Kasumi-1 (cell line): ENCODE data around the gene EML4.
"Not testable (repeated sequence)": the region's sequence is repeated elsewhere in the genome, so short reads cannot be mapped to it uniquely, and the experiment has no call there.

Source experiments
- DNase-seq, 2 experiments: peaks; one replicate each; lab custom pipeline; 2025; lab: John Stamatoyannopoulos, UW

The EML4 gene, protein sequence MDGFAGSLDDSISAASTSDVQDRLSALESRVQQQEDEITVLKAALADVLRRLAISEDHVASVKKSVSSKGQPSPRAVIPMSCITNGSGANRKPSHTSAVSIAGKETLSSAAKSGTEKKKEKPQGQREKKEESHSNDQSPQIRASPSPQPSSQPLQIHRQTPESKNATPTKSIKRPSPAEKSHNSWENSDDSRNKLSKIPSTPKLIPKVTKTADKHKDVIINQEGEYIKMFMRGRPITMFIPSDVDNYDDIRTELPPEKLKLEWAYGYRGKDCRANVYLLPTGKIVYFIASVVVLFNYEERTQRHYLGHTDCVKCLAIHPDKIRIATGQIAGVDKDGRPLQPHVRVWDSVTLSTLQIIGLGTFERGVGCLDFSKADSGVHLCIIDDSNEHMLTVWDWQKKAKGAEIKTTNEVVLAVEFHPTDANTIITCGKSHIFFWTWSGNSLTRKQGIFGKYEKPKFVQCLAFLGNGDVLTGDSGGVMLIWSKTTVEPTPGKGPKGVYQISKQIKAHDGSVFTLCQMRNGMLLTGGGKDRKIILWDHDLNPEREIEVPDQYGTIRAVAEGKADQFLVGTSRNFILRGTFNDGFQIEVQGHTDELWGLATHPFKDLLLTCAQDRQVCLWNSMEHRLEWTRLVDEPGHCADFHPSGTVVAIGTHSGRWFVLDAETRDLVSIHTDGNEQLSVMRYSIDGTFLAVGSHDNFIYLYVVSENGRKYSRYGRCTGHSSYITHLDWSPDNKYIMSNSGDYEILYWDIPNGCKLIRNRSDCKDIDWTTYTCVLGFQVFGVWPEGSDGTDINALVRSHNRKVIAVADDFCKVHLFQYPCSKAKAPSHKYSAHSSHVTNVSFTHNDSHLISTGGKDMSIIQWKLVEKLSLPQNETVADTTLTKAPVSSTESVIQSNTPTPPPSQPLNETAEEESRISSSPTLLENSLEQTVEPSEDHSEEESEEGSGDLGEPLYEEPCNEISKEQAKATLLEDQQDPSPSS

DNA sequence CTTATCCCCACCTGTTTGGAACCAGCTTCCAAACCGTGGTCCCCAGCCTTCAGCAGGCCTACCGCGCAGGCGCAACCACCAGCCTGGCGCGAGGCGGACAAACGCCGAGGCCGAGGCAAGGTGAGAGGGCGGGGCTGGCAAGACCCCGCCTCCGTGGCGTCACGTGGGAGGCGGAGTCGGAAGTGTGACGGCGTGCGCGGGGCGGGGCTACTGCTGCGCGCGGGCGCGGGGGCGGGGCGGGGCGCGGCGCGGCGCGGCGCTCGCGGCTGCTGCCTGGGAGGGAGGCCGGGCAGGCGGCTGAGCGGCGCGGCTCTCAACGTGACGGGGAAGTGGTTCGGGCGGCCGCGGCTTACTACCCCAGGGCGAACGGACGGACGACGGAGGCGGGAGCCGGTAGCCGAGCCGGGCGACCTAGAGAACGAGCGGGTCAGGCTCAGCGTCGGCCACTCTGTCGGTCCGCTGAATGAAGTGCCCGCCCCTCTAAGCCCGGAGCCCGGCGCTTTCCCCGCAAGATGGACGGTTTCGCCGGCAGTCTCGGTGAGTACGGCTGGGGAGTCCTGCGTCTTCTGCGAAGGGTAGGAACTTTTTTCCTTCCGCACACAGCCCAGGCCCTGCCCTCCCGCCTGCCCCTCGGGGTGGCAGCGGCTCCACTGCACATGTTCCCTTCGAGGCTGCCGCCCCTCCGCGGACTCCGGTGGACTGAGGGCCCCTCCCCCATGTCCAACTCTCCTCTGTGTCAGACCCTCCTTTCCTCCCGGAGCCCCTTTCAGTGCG, at the start of gene EML4:
Gene EML4, plus strand, starts transcription at position 254 of the 774 bp plus-strand sequence. Its CDS starts 259 bp downstream, at position 513.
- peak; percentile 72 to 74 for DNase-seq

- DNase-seq: no peak
Observed at GRCh38 chr2:42123426-42123825, 45.7 kb upstream of the EML4 start.

- DNase-seq: peak in 1 of 2 experiments; percentile 3
Observed at GRCh38 chr2:42124011-42124785, 45.0 kb upstream of the EML4 start.

- DNase-seq: no peak
Observed at GRCh38 chr2:42125841-42126594, 43.1 kb upstream of the EML4 start.

GRCh38 chr2:42126873-42127272, 42.3 kb upstream of the EML4 start:
- not testable (repeated sequence) for DNase-seq

- no peak for DNase-seq
Observed at GRCh38 chr2:42127425-42128424, 41.4 kb upstream of the EML4 start.

- DNase-seq: peak; percentile 30 to 35
Observed at GRCh38 chr2:42128721-42129486, 40.2 kb upstream of the EML4 start.

DNA sequence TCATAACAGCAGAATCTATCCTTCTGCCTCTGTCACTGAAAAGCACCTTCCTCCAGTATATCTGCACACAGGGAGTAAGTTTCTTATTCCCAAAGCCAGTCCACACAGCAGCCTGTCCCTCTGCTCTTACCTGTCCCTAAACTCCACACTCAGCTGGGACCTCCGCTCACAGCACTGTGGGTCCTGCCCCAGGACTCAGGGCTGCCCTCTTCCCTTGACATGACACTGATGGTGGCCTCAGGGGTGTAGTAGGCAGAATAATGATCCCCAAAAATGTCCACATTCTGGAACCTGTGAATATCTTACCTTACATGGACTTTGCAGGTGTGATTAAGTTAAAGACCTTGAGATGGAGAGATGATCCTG, 39.7 kb upstream of the EML4 start:
- no peak for DNase-seq

DNA sequence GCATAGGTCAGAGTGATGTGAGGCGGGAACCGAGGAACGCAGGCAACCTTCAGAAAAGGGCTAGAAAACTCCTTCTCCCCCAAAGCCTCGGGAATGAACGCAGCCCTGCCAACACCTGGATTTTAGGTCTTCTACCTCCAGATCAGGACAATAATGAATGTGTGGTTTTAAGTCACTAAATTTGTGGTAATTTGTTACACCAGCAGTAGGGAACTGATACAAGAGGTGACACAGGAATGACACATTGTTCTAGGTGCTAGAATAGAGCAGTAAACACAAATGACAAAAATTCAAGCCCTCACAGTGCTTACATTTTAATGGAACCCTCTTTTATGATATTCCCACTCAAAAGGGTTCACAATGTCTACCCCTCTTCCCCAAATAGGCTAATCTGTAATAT, 39.2 kb upstream of the EML4 start:
- DNase-seq: no peak

DNA sequence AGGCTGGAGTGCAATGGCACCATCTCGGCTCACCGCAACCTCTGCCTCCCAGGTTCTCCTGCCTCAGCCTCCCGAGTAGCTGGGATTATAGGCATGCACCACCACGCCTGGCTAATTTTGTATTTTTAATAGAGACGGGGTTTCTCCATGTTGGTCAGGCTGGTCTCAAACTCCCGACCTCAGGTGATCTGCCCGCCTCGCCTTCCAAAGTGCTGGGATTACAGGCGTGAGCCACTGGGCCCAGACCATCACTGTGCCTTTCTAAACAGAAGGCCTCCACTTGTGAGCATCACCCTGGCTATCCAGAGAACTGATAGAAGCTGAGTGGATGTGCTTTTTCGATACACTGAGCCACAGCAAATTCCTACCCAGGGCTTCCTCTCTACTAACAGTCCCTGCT, 38.3 kb upstream of the EML4 start:
- not testable (repeated sequence) for DNase-seq

- DNase-seq: no peak
Observed at GRCh38 chr2:42132191-42132965, 36.8 kb upstream of the EML4 start.

DNA sequence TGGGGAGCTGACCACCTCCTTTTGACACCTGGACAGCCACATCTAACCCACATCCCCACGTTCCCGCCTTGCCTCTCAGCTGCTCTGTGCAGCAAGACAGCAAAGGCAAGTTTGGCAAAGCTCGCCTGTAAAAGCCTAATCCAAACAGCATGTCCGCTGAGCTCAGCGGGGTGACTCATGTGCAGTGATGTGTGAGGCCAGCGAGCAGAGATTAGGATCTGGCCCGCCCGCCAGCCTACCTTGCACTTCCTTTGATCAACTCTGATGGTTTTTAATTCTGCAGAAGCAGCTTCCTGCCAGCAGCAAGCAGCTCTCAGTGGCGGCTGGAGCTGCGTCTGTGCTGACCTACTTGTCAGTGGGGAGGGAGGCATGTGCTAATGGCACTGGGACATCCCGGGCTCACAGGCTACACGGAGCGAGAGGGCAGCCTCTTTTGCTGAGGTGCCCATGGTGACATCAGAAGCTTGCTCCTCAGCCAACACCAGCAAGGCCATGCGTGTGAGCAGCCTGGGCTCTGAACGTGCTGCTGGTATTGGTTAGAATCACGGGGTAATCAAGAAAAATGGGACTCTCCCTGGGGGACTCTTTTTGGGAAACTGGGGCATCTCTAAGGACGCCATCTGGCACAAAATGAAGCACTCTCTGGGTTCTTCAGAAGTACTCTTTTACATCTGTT, 36.0 kb upstream of the EML4 start:
- peak; percentile 69 to 76 for DNase-seq

DNA sequence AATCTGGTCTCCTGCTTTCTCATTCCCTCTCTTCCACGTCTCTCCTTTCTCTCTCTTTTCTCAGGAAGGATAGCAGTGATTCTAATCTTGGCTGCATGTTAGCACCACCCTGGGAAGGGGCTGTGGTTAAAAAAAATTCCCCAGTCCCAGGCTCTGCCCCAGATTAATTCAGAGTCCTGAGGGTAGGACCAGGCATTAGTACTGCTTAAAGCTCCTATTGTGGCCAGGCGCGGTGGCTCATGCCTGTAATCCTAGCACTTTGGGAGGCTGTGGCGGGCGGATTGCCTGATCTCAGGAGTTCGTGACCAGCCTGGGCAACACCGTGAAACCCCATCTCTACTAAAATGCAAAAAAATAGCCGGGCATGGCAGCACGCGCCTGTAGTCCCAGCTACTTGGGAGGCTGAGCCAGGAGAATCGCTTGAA, 35.4 kb upstream of the EML4 start:
- no peak for DNase-seq

- not testable (repeated sequence) for DNase-seq
Observed at GRCh38 chr2:42134401-42134932, 34.7 kb upstream of the EML4 start.

- DNase-seq: peak; percentile 37 to 40
Observed at GRCh38 chr2:42135381-42136312, 33.5 kb upstream of the EML4 start.

DNA sequence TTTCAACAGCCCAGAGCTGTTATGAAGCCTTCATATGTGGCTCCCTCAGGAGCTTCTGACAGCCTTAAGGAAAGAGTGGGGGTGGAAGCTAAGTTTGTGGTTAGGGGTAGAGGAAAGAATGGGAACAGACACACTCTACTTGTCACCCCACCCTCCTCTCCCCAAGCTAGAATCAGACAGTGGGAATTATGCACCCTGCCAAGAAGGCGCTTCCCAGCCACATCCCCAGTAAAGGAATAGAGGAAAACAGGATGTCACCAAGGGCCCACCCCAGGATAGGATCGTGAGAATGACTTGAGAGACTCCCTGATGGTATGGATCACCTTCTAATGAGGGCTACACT, 32.4 kb upstream of the EML4 start:
- DNase-seq: no peak
